ENCODE results near the gene RAD51AP2.
"Not testable (repeated sequence)": the region's sequence is repeated elsewhere in the genome, so short reads cannot be mapped to it uniquely, and the experiment has no call there.

Gene RAD51AP2

GRCh38 chr2:17538022-17538843, 20.0 kb upstream of the RAD51AP2 start:
- DNase-seq (ENCODE audit: low read depth): no peak

GRCh38 chr2:17536416-17536815, 18.2 kb upstream of the RAD51AP2 start:
- no peak for DNase-seq (ENCODE audit: low read depth)

GRCh38 chr2:17533546-17533945, 15.3 kb upstream of the RAD51AP2 start:
- DNase-seq (ENCODE audit: low read depth): no peak

- no peak for DNase-seq (ENCODE audit: low read depth)
These were observed 11.5 kb upstream of the RAD51AP2 start for GRCh38 chr2:17529771-17530170.

GRCh38 chr2:17522303-17522702, 4.1 kb upstream of the RAD51AP2 start:
- no peak for DNase-seq (ENCODE audit: low read depth)

GRCh38 chr2:17521621-17522020, 3.4 kb upstream of the RAD51AP2 start:
- no peak for DNase-seq (ENCODE audit: low read depth)

GRCh38 chr2:17520761-17521160, 2.5 kb upstream of the RAD51AP2 start:
- no peak for DNase-seq (ENCODE audit: low read depth)

- DNase-seq (ENCODE audit: low read depth): no peak
These were observed 1.2 kb upstream of the RAD51AP2 start for GRCh38 chr2:17519486-17519885.

GRCh38 chr2:17517481-17518211, 594 bp downstream of the RAD51AP2 start:
- DNase-seq (ENCODE audit: low read depth): no peak

GRCh38 chr2:17515652-17516051, 2.6 kb downstream of the RAD51AP2 start:
- DNase-seq (ENCODE audit: low read depth): no peak

GRCh38 chr2:17506736-17507616, 11.3 kb downstream of the RAD51AP2 start:
- no peak for DNase-seq (ENCODE audit: low read depth)

- no peak for DNase-seq (ENCODE audit: low read depth)
These were observed 20.5 kb downstream of the RAD51AP2 start for GRCh38 chr2:17497718-17498117.

GRCh38 chr2:17495590-17495989, 22.6 kb downstream of the RAD51AP2 start:
- DNase-seq (ENCODE audit: low read depth): no peak

- not testable (repeated sequence) for DNase-seq (ENCODE audit: low read depth)
These were observed 28.1 kb downstream of the RAD51AP2 start for GRCh38 chr2:17490165-17490564.

GRCh38 chr2:17488610-17489009, 29.6 kb downstream of the RAD51AP2 start:
- DNase-seq (ENCODE audit: low read depth): not testable (repeated sequence)

- no peak for DNase-seq (ENCODE audit: low read depth)
These were observed 34.7 kb downstream of the RAD51AP2 start for GRCh38 chr2:17483496-17483895.

GRCh38 chr2:17482651-17483050, 35.6 kb downstream of the RAD51AP2 start:
- DNase-seq (ENCODE audit: low read depth): no peak

GRCh38 chr2:17479875-17480274, 38.4 kb downstream of the RAD51AP2 start:
- no peak for DNase-seq (ENCODE audit: low read depth)

- no peak for DNase-seq (ENCODE audit: low read depth)
These were observed 41.4 kb downstream of the RAD51AP2 start for GRCh38 chr2:17476830-17477229.

- DNase-seq (ENCODE audit: low read depth): no peak
These were observed 42.2 kb downstream of the RAD51AP2 start for GRCh38 chr2:17476064-17476463.

- no peak for DNase-seq (ENCODE audit: low read depth)
These were observed 43.0 kb downstream of the RAD51AP2 start for GRCh38 chr2:17475286-17475685.

- no peak for DNase-seq (ENCODE audit: low read depth)
These were observed 46.3 kb downstream of the RAD51AP2 start for GRCh38 chr2:17471979-17472378.
